B cell (primary cell): ENCODE data around the gene CRYBA4. TPM values are rescaled to one million over a fixed set of nuclear protein-coding genes. Genes with fewer than 3 reads are reported as not detected.

Source experiments
- ATAC-seq: fragments of 200-7000 bp; cut with Tn5 transposase; one replicate; pipeline ENCODE4 v1.10.0; 2021; ENCODE audit warnings: low read depth, mild to moderate bottlenecking, moderate number of reproducible peaks, moderate library complexity
- CTCF ChIA-PET: fragments of 350-600 bp; sonication (Branson Sonifier 250); formaldehyde crosslinking; loops from one replicate; lab custom pipeline; 2021; ENCODE audit warnings: antibody characterized with exemption, inconsistent platforms; lab: Charles Lee
- POLR2A ChIA-PET: fragments of 350-600 bp; sonication (Branson Sonifier 250); formaldehyde crosslinking; loops from one replicate; lab custom pipeline; 2021; ENCODE audit warnings: antibody characterized with exemption; lab: Charles Lee
- DNase-seq: peaks from one replicate; pipeline ENCODE4 v3.0.0; 2013
- H2AFZ ChIP-seq: 2 replicates; pipeline ENCODE4 v1.6.1; 2012; ENCODE audit warnings: mild to moderate bottlenecking, low read depth, low read length; ENCODE audit not compliant: insufficient read depth, poor library complexity, severe bottlenecking
- H3K27ac ChIP-seq, 2 donors: 1 replicate in 1 of 2; 2 replicates in 1 of 2; pipeline ENCODE4 v1.5.1; 2012 to 2013; ENCODE audit warnings: low read length in 2 of 2, mild to moderate bottlenecking in 2 of 2, moderate library complexity in 1 of 2
- H3K27me3 ChIP-seq, 4 experiments: fragments of 200-600 bp in 1 of 4; sonication (generic) in 1 of 4; replicated peaks in 1 of 4; 1 replicate in 2 of 4; 2 replicates in 2 of 4; pipeline versions ENCODE4 v1.6.1 to v1.7.0; 2013 to 2016; ENCODE audit warnings: low read length in 3 of 4, mild to moderate bottlenecking in 2 of 4, mixed read lengths in 1 of 4, moderate library complexity in 1 of 4; ENCODE audit not compliant: insufficient read depth in 4 of 4, control insufficient read depth in 3 of 4; ENCODE audit errors: control extremely low read depth in 1 of 4
- H3K36me3 ChIP-seq, 2 experiments: replicated peaks in 1 of 2; 1 replicate in 1 of 2; 2 replicates in 1 of 2; pipeline versions ENCODE4 v1.6.1 to v1.7.1; 2013; ENCODE audit warnings: low read length in 1 of 2; ENCODE audit not compliant: insufficient read depth in 2 of 2, control insufficient read depth in 1 of 2; ENCODE audit errors: control extremely low read depth in 1 of 2, extremely low read depth in 1 of 2
- H3K4me1 ChIP-seq, 2 donors: fragments of 200-600 bp in 1 of 2; sonication (generic) in 1 of 2; 1 replicate in 1 of 2; 2 replicates in 1 of 2; pipeline versions ENCODE4 v1.5.1 to v1.6.1; 2013 to 2017; ENCODE audit warnings: low read length in 2 of 2; ENCODE audit not compliant: control insufficient read depth in 2 of 2, insufficient read depth in 2 of 2
- H3K4me2 ChIP-seq: replicated peaks from 2 replicates; pipeline ENCODE3; 2012; ENCODE audit warnings: mild to moderate bottlenecking, low read depth, low read length; ENCODE audit not compliant: poor library complexity, severe bottlenecking
- H3K4me3 ChIP-seq, 5 experiments: fragments of 200-600 bp in 1 of 5; sonication (generic) in 1 of 5; 1 replicate in 3 of 5; 2 replicates in 2 of 5; pipeline versions ENCODE4 v1.5.1 to v1.7.0; 2011 to 2016; ENCODE audit warnings: low read length in 4 of 5, mild to moderate bottlenecking in 4 of 5, low read depth in 2 of 5, control low read depth in 1 of 5, moderate library complexity in 1 of 5; ENCODE audit not compliant: insufficient read depth in 1 of 5; ENCODE audit errors: control extremely low read depth in 1 of 5, extremely low read depth in 1 of 5
- H3K79me2 ChIP-seq: fragments of 200-600 bp; sonication (generic); one replicate; pipeline ENCODE4 v1.6.0; 2016; ENCODE audit warnings: low read length; ENCODE audit not compliant: control insufficient read depth, insufficient read depth
- H3K9ac ChIP-seq: fragments of 200-600 bp; sonication (generic); 2 replicates; pipeline ENCODE4 v1.6.1; 2017; ENCODE audit warnings: mild to moderate bottlenecking, low read length, moderate library complexity
- H3K9me3 ChIP-seq, 3 donors: one replicate each; pipeline versions ENCODE4 v1.6.1 to v1.7.1; 2013; ENCODE audit warnings: low read length in 2 of 3; ENCODE audit not compliant: control insufficient read depth in 2 of 3, insufficient read depth in 1 of 3; ENCODE audit errors: control extremely low read depth in 1 of 3
- H4K20me1 ChIP-seq: 2 replicates; pipeline ENCODE4 v1.6.0; 2012; ENCODE audit warnings: mild to moderate bottlenecking, low read length; ENCODE audit not compliant: insufficient read depth, control insufficient read depth, poor library complexity, severe bottlenecking
- H3K27ac Mint-ChIP-seq: one replicate; pipeline ENCODE4 v1.8.0; 2021; ENCODE audit warnings: mixed read lengths
- H3K27me3 Mint-ChIP-seq: one replicate; pipeline ENCODE4 v1.8.0; 2021; ENCODE audit warnings: mixed read lengths
- H3K4me1 Mint-ChIP-seq: one replicate; pipeline ENCODE4 v1.8.0; 2021; ENCODE audit warnings: mixed read lengths
- H3K4me3 Mint-ChIP-seq: one replicate; pipeline ENCODE4 v1.8.0; 2021; ENCODE audit warnings: mixed read lengths
- H3K9me3 Mint-ChIP-seq: one replicate; pipeline ENCODE4 v1.8.0; 2022; ENCODE audit warnings: mixed read lengths; ENCODE audit not compliant: insufficient read depth
- CTCF ChIP-seq: fragments of 200-600 bp; IDR thresholded peaks from one replicate; pipeline ENCODE4 v1.8.0; 2022; ENCODE audit warnings: antibody characterized with exemption, mild to moderate bottlenecking
- EZH2 ChIP-seq: IDR thresholded peaks from 2 replicates; pipeline ENCODE4 v1.6.1; 2012; ENCODE audit warnings: borderline replicate concordance, low read depth, mild to moderate bottlenecking, moderate library complexity, low read length; ENCODE audit not compliant: insufficient read depth, poor library complexity, severe bottlenecking
- WGBS: methylation state at CpG from one replicate; pipeline ENCODE4 v1.1.5; 2013; ENCODE audit warnings: missing lambda C conversion rate; ENCODE audit not compliant: insufficient coverage; 5-methylcytosine and 5-hydroxymethylcytosine counted together
- intact Hi-C: fragments of 100-400 bp; cut with micrococcal nuclease; formaldehyde crosslinking; loops from one replicate; pipeline ENCODE4 v1.10.0; 2022
- polyA plus RNA-seq: library from polyadenylated mRNA; depleted of rRNA; stranded (reverse); fragments of >200 nt; gene quantifications from 2 replicates; pipeline ENCODE4 v1.2.3, GENCODE V29; 2012
- total RNA-seq, 2 donors: library from RNA; stranded (reverse); fragments of 120-200 nt in 1 of 2; gene quantifications; 1 replicate in 1 of 2; 2 replicates in 1 of 2; pipeline versions ENCODE4 v1.2.3 to v1.2.4, GENCODE V29; 2013 to 2022

CRYBA4 gene
- total and polyA plus RNA-seq, 2 donors (not counting 1 experiment from before 2014, with no cell fraction given) = not detected

GRCh38 chr22:26601726-26602125 is 20.0 kb upstream of the CRYBA4 start:
- H4K20me1 ChIP-seq = no peaks in the 10 kb centered on the region
- H3K9me3 Mint-ChIP-seq = no peaks in the 10 kb centered on the region
- no peak overlapping the region for H2AFZ ChIP-seq
- no peaks in the 10 kb centered on the region for H3K36me3 ChIP-seq
- H3K4me3 Mint-ChIP-seq = no peak overlapping the region
- no peak overlapping the region for H3K27ac ChIP-seq
- ChIA-PET CTCF (no interaction called here), POLR2A (no interaction called here)
- no peak overlapping the region for H3K4me3 ChIP-seq
- H3K9me3 ChIP-seq = no peaks in the 10 kb centered on the region
- peaks cover 0 to 3% (median 0%) of the 10 kb centered on the region in 4 experiments for H3K27me3 ChIP-seq
- TF ChIP-seq EZH2 = no peak
- TF ChIP-seq CTCF = no peak
- DNase-seq (no peak), ATAC-seq (no peak)
- H3K4me2 ChIP-seq = no peak overlapping the region
- no peaks in the 10 kb centered on the region for H3K79me2 ChIP-seq
- H3K27me3 Mint-ChIP-seq = peaks cover 12% of the 10 kb centered on the region
- no peaks in the 10 kb centered on the region for H3K4me1 Mint-ChIP-seq
- H3K9ac ChIP-seq = no peak overlapping the region
- no peak overlapping the region for H3K27ac Mint-ChIP-seq
- H3K4me1 ChIP-seq = no peaks in the 10 kb centered on the region
- WGBS = 96% methylated on average over 12 of the region's 12 CpGs
- intact Hi-C loops = no loop called here

GRCh38 chr22:26602127-26602526 is 19.6 kb upstream of the CRYBA4 start:
- no peaks in the 10 kb centered on the region for H3K4me1 ChIP-seq
- no peak overlapping the region for H3K9ac ChIP-seq
- H3K9me3 ChIP-seq = no peaks in the 10 kb centered on the region
- H3K4me1 Mint-ChIP-seq = no peaks in the 10 kb centered on the region
- intact Hi-C loops = no loop called here
- no peaks in the 10 kb centered on the region for H3K9me3 Mint-ChIP-seq
- peaks cover 0 to 3% (median 0%) of the 10 kb centered on the region in 4 experiments for H3K27me3 ChIP-seq
- peaks cover 10% of the 10 kb centered on the region for H3K27me3 Mint-ChIP-seq
- no peak for DNase-seq
- ChIA-PET POLR2A (no interaction called here), CTCF (no interaction called here)
- H3K4me3 Mint-ChIP-seq = no peak overlapping the region
- no peak overlapping the region for H3K4me2 ChIP-seq
- H3K4me3 ChIP-seq = no peak overlapping the region
- H3K27ac ChIP-seq = no peak overlapping the region
- H3K27ac Mint-ChIP-seq = no peak overlapping the region
- no peak for ATAC-seq
- WGBS = 87% methylated on average over 4 of the region's 4 CpGs
- TF ChIP-seq CTCF (no peak), EZH2 (no peak)
- H3K79me2 ChIP-seq = no peaks in the 10 kb centered on the region
- no peaks in the 10 kb centered on the region for H3K36me3 ChIP-seq
- no peaks in the 10 kb centered on the region for H4K20me1 ChIP-seq
- no peak overlapping the region for H2AFZ ChIP-seq
